Forelimb muscle (tissue), 1 donor: Measurements from ENCODE around the gene FBXO21. TPM values are rescaled to one million over a fixed set of nuclear protein-coding genes. Genes with fewer than 3 reads are reported as not detected.
"Not testable (repeated sequence)": the region's sequence is repeated elsewhere in the genome, so short reads cannot be mapped to it uniquely, and the experiment has no call there.

Experiments
- DNase-seq: peaks from one replicate; pipeline ENCODE4 v3.0.0-alpha.2; 2013; ENCODE audit warnings: low read depth
- polyA plus RNA-seq: library from polyadenylated mRNA; unstranded; fragments of 120-200 nt; gene quantifications from one replicate; pipeline ENCODE4 v1.2.1, GENCODE V29; 2013; ENCODE audit not compliant: insufficient read length

The FBXO21 gene
- polyA plus RNA-seq, 1 donor, result 24.9 TPM

- no peak for DNase-seq
These were observed 12.3 kb upstream of the FBXO21 start for GRCh38 chr12:117202556-117202955.

GRCh38 chr12:117202033-117202432 is 11.8 kb upstream of the FBXO21 start:
- no peak for DNase-seq

GRCh38 chr12:117199956-117200744 is 9.9 kb upstream of the FBXO21 start:
- DNase-seq, result not testable (repeated sequence)

- DNase-seq, result not testable (repeated sequence)
These were observed 6.1 kb upstream of the FBXO21 start for GRCh38 chr12:117196334-117196733.

GRCh38 chr12:117195027-117195426 is 4.8 kb upstream of the FBXO21 start:
- DNase-seq, result not testable (repeated sequence)

GRCh38 chr12:117193903-117194302 is 3.6 kb upstream of the FBXO21 start:
- DNase-seq, result no peak

GRCh38 chr12:117192581-117192980 is 2.3 kb upstream of the FBXO21 start:
- DNase-seq, result not testable (repeated sequence)

GRCh38 chr12:117192057-117192456 is 1.8 kb upstream of the FBXO21 start:
- no peak for DNase-seq

GRCh38 chr12:117189725-117190209 is 503 bp downstream of the FBXO21 start:
- no peak for DNase-seq

- DNase-seq, result peak; percentile 32
These were observed 1.1 kb downstream of the FBXO21 start for GRCh38 chr12:117188961-117189724.

GRCh38 chr12:117188121-117188665 is 2.1 kb downstream of the FBXO21 start:
- no peak for DNase-seq

GRCh38 chr12:117187421-117187820 is 2.8 kb downstream of the FBXO21 start:
- DNase-seq, result no peak

- DNase-seq, result no peak
These were observed 7.4 kb downstream of the FBXO21 start for GRCh38 chr12:117182866-117183265.

GRCh38 chr12:117181468-117181843 is 8.8 kb downstream of the FBXO21 start:
- DNase-seq, result not testable (repeated sequence)

- no peak for DNase-seq
These were observed 9.4 kb downstream of the FBXO21 start for GRCh38 chr12:117180758-117181467.

GRCh38 chr12:117178745-117179144 is 11.5 kb downstream of the FBXO21 start:
- DNase-seq, result no peak

GRCh38 chr12:117178301-117178700 is 12.0 kb downstream of the FBXO21 start:
- DNase-seq, result no peak

GRCh38 chr12:117172168-117172567 is 18.1 kb downstream of the FBXO21 start:
- DNase-seq, result no peak

- no peak for DNase-seq
These were observed 18.6 kb downstream of the FBXO21 start for GRCh38 chr12:117171499-117172162.

- no peak for DNase-seq
These were observed 20.7 kb downstream of the FBXO21 start for GRCh38 chr12:117169548-117169947.

GRCh38 chr12:117168976-117169375 is 21.3 kb downstream of the FBXO21 start:
- no peak for DNase-seq
